Measurements from ENCODE around the gene SELENOF. TPM values are rescaled to one million over a fixed set of nuclear protein-coding genes. Genes with fewer than 3 reads are reported as not detected.
A peak's percentile ranks its signal among the peaks of the same experiment; 100 is the strongest.

Gene SELENOF
- 56.8 TPM for total RNA-seq

DNA sequence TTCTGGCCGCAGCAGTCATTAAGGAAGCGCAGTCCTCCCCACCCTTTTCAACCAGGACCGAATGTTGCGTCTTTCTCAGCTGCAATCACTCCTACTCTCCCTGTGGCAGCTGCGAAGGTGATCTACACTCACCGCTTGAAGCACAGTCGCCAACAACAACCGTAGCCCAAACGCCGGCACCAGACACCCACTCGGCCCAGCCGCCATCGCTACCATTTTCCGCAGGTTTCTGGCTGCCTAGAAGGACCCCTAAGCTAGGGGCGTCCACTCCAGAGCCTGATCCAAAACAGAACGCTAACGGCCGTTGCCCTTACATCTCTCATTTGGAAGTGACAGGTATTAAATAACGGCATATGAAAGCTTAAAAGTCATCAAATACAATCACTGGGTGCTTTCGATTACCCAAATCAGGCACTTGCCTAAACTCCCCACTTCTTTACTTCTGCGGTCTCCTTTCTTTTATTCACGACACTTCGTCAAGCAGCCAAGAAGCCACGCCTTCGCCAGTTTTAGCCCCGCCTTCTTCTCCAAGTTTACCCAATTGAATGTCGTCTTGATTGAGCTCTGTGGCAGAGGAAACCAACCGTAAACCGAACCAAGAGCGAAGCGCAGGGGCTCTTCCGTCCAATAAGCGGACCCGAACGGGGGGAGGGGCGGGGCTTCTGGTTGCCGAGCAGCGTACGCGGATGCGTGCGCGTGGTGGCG, at the start of gene SELENOF:
SELENOF (minus strand) TSS at position 231 of the 705 bp plus-strand sequence; CDS start at position 216, 15 bp downstream.
- DNase-seq (ENCODE audit: low read depth in 2 of 3, low spot score in 2 of 3) = peak; percentile 98 to 100 (median 100)

DNA sequence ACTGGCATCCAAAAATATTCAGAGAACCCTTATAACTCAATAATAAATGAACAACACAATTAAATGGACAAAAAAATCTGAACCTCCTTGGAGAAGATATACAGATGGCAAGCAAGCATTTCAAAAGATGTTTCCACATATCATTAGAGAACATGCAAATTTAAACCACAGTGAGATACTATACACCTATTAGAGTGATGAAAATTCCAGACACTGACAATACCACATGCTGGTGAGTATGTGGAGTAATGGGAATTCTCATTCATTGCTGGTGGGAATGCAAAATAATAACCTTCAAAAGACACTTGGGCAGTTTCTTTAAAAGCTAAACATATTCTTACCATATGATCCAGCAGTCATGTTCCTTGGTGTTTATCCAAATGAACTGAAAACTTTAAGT, 46.6 kb upstream of the SELENOF start:
- DNase-seq (ENCODE audit: low read depth in 2 of 3, low spot score in 2 of 3) = no peak

DNA sequence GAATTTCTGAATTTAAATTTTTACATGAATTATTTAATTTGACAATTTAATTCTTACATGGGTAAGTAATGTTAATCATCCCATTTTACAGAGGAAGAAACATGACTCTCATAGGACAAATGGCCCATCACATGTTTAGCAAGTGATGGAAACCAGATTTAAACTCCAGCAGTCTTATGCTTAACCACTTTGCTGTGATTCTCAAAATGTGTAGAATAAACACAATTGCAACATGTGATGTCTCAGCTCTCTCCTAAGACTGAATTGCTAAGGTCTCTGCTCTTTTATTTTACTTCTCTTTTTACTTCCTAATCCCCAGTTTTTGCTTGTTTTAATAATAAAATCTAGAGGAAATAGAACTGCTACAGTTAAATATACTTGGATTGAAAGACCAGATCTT, 43.3 kb upstream of the SELENOF start:
- DNase-seq (ENCODE audit: low read depth in 2 of 3, low spot score in 2 of 3) = no peak

DNA sequence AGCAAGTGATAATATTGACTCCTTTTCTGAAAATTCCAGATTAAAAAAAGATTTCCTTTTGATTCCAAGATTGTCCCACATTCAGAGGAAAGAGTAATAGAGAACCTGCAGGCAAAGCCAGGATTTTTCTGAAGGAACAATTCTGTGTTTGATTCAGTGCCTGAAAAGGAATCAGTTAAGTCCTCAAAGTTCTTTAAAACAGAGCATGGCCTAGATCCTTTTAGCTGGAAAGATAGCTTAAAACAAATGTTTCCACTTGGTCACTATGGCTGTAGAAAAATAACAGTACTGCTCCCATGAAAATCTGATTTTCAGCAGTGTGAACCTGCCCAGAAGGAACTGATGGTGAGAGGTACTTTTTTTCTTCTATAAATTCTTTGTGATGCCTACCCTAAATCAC, 42.3 kb upstream of the SELENOF start:
- DNase-seq (ENCODE audit: low read depth in 2 of 3, low spot score in 2 of 3) = no peak

DNA sequence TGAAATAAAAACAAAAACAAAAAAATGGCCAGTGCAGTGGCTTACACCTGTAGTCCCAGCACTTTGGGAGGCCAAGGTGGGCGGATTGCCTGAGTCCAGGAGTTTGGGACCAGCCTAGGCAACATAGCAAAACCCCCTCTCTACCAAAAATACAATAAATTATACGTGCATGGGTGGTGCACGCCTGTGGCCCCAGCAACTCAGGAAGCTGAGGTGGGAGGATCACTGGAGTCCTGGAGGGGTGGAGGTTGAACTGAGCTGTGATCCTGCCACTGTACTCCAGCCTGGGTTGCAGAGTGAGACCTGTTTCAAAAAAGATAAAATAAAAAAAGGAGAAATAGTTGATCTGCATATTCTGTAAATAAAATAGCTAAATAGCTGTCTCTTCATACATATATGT, 41.8 kb upstream of the SELENOF start:
- DNase-seq (ENCODE audit: low read depth in 2 of 3, low spot score in 2 of 3) = no peak

DNA sequence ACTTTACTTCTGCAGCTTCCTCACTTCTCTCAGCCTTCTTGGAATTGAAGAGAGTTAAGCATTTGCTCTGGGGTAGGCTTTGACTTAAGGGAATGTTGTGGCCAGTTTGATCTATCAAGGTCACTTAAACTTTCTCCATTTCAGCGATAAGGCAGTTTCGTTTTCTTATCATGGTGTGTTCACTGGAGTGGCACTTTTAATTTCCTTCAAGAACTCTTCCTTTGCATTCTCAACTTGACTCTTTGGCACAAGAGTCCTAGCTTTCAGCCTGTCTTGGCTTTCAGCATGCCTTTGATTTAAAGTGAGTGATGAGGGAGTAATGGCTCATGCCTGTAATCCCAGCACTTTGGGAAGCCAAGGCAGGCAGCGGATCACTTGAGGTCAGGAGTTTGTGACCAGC, 39.2 kb upstream of the SELENOF start:
- no peak for DNase-seq (ENCODE audit: low read depth in 2 of 3, low spot score in 2 of 3)

DNA sequence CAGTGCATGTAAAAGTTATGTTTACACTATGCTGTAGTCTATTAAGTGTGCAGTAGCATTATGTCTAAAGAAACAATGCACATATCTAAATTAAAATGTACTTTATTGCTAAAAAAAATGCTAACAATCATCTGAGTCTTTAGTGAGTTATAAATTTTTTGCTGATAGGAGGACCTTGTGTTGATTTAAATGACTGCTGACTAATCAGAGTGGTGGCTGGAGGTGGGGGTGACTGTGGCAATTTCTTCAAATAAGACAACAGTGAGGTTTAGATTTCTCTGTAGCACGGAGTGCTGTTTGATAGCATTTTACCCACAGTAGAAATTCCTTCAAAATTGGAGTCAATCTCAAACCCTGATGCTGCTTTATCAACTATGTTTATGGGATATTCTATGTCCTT, 37.5 kb upstream of the SELENOF start:
- no peak for DNase-seq (ENCODE audit: low read depth in 2 of 3, low spot score in 2 of 3)

DNA sequence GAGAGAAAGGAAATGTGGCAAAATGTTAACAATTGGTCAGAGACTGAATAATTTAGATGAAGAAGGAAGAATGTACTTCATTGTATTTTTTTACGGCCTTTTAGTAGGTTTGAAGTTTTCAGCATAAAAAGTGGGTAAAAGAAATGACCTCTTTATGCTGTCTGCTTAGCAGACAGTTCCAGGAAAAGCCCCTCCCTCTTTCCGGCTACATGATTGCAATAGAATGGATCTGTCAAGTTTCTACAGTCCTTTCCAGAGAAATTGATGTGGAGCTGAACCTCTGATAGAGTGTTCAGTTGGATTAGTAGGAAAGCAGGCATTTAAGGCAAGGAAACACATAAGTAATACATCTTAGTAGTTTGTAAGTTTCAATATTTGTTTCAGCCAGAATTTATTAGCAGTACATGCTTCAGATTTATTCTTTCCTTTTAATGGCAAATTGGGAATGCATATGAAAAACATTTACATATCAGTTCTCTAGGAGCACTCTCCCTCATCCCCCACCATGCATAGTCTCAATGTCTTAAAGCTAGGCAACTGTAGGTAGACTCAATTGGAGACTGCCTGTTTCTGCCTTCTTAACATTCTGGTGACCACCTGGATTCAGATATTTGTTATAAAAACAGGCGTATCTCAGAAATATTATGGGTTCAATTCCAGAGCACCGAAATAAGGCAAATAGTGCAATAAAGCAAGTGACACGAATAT, 36.9 kb upstream of the SELENOF start:
- DNase-seq (ENCODE audit: low read depth in 2 of 3, low spot score in 2 of 3) = no peak

DNA sequence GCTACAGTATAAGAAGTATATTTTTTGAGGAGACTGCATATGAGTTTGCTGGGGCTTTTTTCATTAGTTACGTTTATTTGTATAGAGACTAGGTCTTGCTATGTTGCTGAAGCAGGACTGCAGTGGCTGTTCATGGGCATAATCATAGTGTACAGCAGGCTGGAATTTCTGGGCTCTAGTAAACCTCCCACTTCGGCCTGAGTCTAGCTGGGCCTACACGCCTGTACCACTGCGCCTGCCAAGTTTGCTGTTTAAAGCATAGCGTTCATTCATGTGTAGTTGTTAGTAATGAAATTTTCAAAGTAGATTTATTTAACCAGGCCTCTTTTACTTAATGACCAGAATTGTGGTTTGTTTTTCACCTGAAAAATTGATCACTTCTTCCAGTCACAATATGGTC, 34.3 kb upstream of the SELENOF start:
- DNase-seq (ENCODE audit: low read depth in 2 of 3, low spot score in 2 of 3) = no peak

DNA sequence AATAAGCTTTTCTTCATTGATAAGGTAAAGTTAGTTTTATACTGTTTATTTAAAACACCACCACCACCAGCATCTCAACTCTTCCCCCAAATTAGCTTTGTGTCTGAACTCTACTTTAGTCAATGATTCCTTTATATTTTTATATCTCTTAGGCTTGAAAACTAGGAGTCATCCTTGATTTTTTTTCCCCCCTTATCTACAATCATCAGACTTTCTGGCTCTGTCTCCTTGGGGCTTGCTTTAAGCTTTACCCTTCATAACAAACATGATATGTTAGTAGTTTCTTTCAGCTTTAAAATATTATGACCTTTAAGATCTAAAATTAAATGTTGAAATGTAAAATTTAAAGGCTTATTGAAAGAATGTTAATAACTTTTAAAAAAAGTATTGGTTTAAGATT, 28.8 kb upstream of the SELENOF start:
- DNase-seq (ENCODE audit: low read depth in 2 of 3, low spot score in 2 of 3) = no peak

DNA sequence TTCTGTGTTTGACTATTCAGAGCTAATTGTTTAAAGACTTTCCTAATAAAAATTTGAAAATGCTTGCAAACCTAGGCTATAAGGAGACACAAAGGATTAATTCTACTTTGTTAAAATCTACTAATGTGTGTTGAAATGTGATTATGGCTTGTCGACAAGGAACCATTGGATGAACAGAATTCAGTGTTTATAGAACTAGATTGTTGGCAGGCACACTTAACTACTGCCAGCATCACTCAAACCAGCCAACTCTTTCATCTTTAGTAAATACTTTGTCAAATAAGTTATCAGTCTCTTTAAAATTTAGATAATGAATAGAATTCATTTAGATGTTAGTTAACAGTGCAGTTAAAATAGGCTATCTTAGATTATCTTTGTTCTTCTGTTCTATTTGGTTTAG, 28.1 kb upstream of the SELENOF start:
- no peak for DNase-seq (ENCODE audit: low read depth in 2 of 3, low spot score in 2 of 3)

DNA sequence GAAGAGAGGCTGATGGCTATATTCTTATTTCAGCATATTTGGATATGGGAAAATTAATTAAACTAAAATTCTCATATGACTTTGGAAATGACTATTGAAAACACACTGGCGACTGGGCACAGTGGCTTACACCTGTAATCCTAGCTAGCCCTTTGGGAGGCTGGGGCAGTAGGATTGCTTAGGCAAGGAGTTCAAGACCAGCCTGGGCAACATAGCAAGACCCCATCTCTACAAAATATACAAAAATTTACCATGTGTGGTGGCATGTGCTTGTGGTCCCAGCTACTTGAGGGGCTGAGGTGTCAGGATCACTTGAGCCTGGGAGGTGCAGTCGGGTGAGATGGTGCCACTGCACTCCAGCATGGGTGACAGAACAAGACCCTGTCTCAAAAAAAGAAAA, 26.7 kb upstream of the SELENOF start:
- no peak for DNase-seq (ENCODE audit: low read depth in 2 of 3, low spot score in 2 of 3)

DNA sequence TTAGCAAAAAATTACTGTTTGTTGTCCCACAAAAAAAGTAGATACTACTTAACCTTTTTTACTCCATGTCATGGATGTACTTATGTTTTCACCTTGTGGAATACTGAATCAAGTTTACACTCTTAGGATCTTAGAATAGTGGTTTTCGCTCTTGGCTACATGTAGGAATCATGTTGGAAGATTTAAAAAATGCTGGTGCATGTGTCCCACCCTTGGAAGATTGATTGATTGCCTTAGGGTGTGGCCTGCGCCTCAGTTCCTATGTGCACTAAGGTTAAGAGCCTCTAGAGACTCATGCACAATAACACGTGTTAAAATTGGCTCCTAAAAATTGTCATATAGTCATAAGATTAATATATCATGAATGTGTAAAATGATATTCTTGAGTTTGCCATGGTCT, 25.5 kb upstream of the SELENOF start:
- DNase-seq (ENCODE audit: low read depth in 2 of 3, low spot score in 2 of 3) = no peak

DNA sequence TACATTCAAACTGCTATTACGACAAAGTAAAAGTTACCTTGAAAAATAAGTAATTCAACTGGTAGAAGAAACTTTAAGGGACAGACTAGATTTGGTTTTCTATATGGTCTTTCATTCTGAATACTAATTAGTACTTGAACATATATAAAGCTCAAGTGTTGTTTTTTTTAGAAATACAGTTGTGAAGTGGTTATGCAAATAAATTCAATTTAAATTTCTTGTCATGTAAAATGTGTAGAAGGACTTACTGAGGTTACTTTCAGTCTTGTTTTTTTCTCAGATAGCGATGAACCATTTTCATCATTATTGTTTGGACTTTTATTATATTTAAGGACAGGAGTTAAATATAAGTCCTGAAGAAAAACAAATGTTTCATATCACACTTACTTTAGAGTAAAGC, 24.9 kb upstream of the SELENOF start:
- DNase-seq (ENCODE audit: low read depth in 2 of 3, low spot score in 2 of 3) = no peak

DNA sequence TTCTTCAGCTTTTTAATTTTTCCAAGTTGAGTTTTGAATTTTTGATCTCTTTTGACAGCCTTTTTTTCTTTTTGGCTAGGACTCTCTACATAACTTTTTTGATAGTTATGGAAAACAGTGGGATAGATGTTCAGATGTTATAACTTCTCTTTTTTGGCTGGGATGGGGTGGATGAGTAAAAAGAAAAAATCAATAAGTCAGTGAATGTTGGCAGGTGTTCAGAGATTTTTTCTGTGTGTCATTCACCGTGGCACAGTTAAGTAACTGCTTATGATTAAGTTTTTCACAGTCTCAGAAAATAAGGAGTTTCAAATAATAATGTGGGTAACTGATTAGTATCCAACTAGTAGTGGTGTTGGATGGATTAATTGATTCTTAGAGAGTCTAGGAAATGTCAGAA, 24.5 kb upstream of the SELENOF start:
- no peak for DNase-seq (ENCODE audit: low read depth in 2 of 3, low spot score in 2 of 3)

DNA sequence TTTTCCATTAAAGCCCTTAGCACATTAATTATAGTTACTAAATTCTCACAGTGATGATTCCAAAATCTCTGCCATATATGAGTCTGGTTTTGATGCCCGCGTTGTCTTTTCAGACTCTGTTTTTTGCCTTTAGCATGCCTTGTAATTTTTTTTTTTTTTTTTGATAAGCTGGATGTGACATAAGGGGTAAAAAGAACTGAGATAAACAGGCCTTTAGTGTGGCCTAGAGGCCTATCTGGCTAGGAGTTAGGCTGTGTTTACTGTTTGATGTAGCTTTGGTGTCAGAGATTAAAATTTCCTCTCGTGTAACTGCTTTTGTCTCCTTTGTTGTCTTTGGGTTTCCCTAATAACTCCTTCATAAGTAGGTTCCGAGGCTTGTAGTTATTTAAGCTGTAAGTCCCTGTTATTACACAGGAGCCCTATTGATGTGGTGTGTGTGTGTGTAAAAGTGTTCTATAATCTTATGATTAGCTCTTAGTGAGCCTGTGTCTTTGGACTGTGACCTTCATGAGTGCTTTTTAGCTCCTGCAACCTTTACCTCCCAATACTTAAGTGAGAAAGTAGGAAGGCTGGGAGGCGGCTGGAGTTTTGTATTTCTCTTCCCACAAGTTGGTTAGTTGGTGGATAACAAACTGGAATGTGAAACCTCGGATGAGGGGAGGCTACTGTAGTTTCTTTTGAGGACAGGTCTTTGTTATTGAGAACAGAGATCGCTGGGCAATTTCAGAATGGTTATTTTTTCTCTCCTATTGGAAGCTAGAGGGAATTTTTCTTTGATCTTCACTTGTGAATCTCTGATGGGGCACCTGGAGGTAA, 19.8 kb upstream of the SELENOF start:
- DNase-seq (ENCODE audit: low read depth in 2 of 3, low spot score in 2 of 3) = peak in 1 of 3 donors; percentile 9

DNA sequence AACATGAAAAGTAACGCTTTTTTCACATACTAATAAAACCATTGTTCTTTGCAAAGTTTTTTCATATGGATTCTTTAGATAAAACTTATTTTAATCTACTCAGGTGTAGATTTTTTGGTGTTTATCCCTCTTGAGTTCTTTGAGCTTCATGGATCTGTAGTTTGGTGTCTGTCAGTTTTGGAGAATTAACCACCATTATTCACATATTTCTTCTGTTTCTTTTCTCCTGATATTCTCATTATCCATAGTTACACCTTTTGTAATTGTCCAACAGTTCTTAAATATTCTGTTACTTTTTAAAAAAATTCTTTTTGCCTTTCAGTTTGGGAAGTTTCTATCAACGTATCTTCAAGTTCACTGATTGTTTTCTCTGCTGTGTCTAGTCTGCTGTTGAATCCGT, 19.1 kb upstream of the SELENOF start:
- DNase-seq (ENCODE audit: low read depth in 2 of 3, low spot score in 2 of 3) = no peak

DNA sequence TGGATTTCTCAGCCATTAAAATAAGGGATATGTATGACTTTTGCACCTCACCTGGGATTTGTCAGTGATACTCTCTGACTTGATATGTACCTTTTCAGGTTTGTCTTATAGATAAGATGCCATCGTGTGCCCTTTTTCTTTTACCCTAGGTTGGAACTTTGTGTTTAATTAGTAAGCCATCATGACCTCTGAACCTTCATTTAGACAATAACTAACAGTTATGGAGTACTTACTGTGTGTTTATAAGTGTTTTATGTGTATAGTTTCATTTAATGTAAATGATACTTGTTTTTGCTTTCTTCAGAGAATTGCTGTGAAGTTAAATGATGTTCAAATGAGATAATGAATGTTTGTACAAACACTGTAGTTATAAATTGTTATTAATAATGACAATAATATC, 14.9 kb upstream of the SELENOF start:
- no peak for DNase-seq (ENCODE audit: low read depth in 2 of 3, low spot score in 2 of 3)

DNA sequence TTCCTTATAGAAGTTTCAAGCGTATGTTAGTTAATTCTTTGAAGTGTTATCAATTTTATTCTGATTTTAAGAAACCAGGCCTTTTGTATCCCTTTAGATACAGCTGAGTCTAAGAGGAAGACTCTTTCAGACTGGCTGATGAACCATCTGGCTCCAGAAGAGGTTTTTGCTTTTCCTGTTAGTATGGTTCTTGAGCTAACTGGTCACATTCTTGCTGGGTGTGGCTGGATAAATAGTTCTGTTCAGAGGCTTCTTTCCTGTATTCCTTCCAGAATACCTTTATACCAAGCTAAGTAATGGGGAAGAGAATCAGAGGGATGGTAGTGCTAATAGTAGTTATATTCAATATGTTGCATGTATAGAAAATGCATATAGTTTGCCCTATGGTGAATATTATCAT, 13.0 kb upstream of the SELENOF start:
- DNase-seq (ENCODE audit: low read depth in 2 of 3, low spot score in 2 of 3) = no peak

DNA sequence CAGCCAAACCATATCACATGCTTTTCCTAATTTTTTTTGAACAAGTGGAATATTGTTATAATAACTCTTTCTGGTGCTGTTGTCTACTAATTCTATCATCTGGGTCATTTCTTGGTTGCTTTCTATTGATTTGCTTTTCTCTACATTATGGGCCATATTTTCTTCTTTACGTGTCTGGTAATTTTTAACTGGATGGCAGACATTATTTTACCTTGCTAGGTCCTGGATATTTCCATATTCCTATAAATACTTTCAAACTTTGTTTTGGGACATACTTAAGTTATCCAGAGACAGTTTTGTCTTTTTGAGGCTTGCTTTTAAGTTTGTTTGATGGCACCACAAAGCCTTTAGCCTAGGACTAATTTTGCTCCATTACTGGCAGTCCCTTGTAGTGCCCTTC, 11.8 kb upstream of the SELENOF start:
- no peak for DNase-seq (ENCODE audit: low read depth in 2 of 3, low spot score in 2 of 3)

DNA sequence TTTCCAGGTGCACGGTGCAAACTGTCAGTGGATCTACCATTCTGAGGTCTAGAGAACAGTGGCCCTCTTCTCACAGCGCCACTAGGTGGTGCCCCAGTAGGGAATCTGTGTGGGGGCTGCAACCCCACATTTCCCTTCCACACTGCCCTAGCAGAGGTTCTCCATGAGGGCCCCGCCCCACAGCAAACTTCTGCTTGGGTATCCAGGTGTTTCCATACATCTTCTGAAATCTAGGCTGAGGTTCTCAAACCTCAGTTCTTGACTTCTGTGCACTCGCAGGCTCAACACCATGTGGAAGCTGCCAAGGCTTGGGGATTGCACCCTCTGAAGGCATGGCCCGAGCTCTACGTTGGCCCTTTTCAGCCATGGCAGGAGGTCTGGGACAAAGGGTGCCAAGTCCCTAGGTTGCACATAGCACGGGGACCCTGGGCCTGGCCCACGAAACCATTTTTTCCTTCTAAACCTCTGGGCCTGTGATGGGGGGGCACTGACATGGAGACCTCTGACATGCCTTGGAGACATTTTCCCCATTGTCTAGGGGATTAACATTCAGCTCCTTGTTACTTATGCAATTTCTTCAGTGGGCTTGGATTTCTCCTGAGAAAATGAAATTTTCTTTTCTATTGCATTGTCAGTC, 10.5 kb upstream of the SELENOF start:
- no peak for DNase-seq (ENCODE audit: low read depth in 2 of 3, low spot score in 2 of 3)

Data from hematopoietic multipotent progenitor cell (in vitro differentiated cells).